PFSK-1 (cell line): ENCODE results near the gene ISM2. TPM values are rescaled to one million over a fixed set of nuclear protein-coding genes. Genes with fewer than 3 reads are reported as not detected.

Source experiments
- FOXP2 ChIP-seq: optimal IDR thresholded peaks from 2 replicates; pipeline ENCODE3; 2011; ENCODE audit warnings: borderline replicate concordance, control low read depth, inconsistent platforms; ENCODE audit not compliant: insufficient read depth; ENCODE audit errors: extremely low read length, extremely low read depth
- POLR2AphosphoS5 ChIP-seq: IDR thresholded peaks from 2 replicates; pipeline ENCODE4 v1.6.1; 2012; ENCODE audit warnings: low read depth, mild to moderate bottlenecking, control low read depth, low read length, moderate library complexity
- REST ChIP-seq, 2 experiments: IDR thresholded peaks; 2 replicates each; pipeline versions ENCODE4 v1.6.1 to v1.8.0; 2011 to 2012; ENCODE audit warnings: low read depth in 2 of 2, low read length in 2 of 2, control low read depth in 1 of 2, inconsistent platforms in 1 of 2, mild to moderate bottlenecking in 1 of 2, moderate library complexity in 1 of 2; ENCODE audit not compliant: insufficient read depth in 1 of 2
- SIN3A ChIP-seq: IDR thresholded peaks from 2 replicates; pipeline ENCODE4 v1.6.1; 2012; ENCODE audit warnings: mild to moderate bottlenecking, low read length, moderate library complexity, borderline replicate concordance; ENCODE audit not compliant: insufficient read depth
- TAF1 ChIP-seq: IDR thresholded peaks from 2 replicates; pipeline ENCODE4 v1.6.1; 2012; ENCODE audit warnings: low read length, control low read depth, borderline replicate concordance; ENCODE audit not compliant: insufficient read depth
- polyA plus RNA-seq: library from polyadenylated mRNA; unstranded; fragments of >200 nt; gene quantifications from one replicate; pipeline ENCODE4 v1.2.1, GENCODE V29; 2012; ENCODE audit warnings: low read depth, missing spikeins; ENCODE audit not compliant: insufficient read length

Gene ISM2
- not detected for polyA plus RNA-seq

- TF ChIP-seq SIN3A, result no peak
- no peak for TF ChIP-seq REST (IDR thresholded peaks at IDR 0.05; ENCODE audit: insufficient read depth in 1 of 2, low read depth in 2 of 2, low read length in 2 of 2)
- TF ChIP-seq POLR2AphosphoS5, result no peak
Measured at GRCh38 chr14:77498120-77498979, at the start of gene ISM2. TSS of gene ISM2 (minus strand) at chr14:77498816. CDS start at chr14:77498793, 23 bp downstream.

GRCh38 chr14:77547512-77548180 is 49.0 kb upstream of the ISM2 start:
- no peak for TF ChIP-seq FOXP2
- TF ChIP-seq SIN3A, result no peak
- TF ChIP-seq REST (IDR thresholded peaks at IDR 0.05; ENCODE audit: insufficient read depth in 1 of 2, low read depth in 2 of 2, low read length in 2 of 2), result no peak
- no peak for TF ChIP-seq TAF1
- no peak for TF ChIP-seq POLR2AphosphoS5

- TF ChIP-seq TAF1, result no peak
- TF ChIP-seq REST (IDR thresholded peaks at IDR 0.05; ENCODE audit: insufficient read depth in 1 of 2, low read depth in 2 of 2, low read length in 2 of 2), result no peak
- no peak for TF ChIP-seq POLR2AphosphoS5
- TF ChIP-seq FOXP2, result no peak
- TF ChIP-seq SIN3A, result no peak
Measured at GRCh38 chr14:77544571-77544970, 46.0 kb upstream of the ISM2 start.

DNA sequence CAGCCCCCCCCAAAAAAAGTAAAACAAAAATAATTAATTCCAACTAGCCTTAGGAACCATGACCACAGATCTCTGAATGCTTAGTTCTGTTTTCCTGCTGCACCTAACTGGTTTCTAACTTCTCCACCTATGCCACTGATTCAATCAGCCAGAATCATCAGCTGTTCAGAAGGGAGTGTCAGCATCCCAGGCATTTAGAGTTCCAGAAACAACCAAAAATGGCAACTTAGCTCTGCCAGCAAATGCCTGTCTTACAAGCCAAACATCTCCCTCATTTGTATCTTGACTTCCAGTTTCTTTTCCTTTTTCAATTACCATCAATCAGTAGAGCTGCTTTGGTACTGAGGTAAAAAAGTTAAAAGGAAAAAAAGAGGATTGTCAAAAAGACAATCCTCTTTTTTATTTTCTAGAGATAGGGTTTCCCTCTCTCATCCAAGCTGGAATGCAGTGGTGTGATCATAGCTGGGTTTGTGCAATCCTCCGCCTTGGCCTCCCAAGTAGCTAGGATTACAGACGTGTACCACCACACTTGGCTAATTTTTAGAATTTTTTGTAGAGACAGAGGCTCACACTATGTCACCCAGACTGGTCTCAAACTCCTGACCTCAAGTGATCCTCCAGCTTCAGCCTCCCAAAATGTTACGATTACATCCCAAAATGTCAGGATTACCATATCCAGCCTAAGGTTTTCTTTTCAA is 45.2 kb upstream of the ISM2 start:
- no peak for TF ChIP-seq TAF1
- no peak for TF ChIP-seq REST (IDR thresholded peaks at IDR 0.05; ENCODE audit: insufficient read depth in 1 of 2, low read depth in 2 of 2, low read length in 2 of 2)
- TF ChIP-seq FOXP2, result no peak
- no peak for TF ChIP-seq POLR2AphosphoS5
- TF ChIP-seq SIN3A, result no peak
